OCI-LY1 (cell line): ENCODE data around the gene CRACDL.

Source experiments
- EZH2 ChIP-seq: fragments of 200-600 bp; sonication (generic), shearing (Covaris generic); IDR thresholded peaks from 2 replicates; pipeline ENCODE4 v1.8.0; 2017; ENCODE audit warnings: borderline replicate concordance, mixed run types, mild to moderate bottlenecking, antibody characterized with exemption, low read length, moderate library complexity, mixed read lengths
- TF ChIP-seq, protein P1 (sequence below): fragments of 200-600 bp; sonication (generic), shearing (Covaris generic); IDR thresholded peaks from 2 replicates; pipeline ENCODE4 v1.5.1; 2017; ENCODE audit warnings: mild to moderate bottlenecking, antibody characterized with exemption, low read length, moderate library complexity, mixed read lengths

DNA sequence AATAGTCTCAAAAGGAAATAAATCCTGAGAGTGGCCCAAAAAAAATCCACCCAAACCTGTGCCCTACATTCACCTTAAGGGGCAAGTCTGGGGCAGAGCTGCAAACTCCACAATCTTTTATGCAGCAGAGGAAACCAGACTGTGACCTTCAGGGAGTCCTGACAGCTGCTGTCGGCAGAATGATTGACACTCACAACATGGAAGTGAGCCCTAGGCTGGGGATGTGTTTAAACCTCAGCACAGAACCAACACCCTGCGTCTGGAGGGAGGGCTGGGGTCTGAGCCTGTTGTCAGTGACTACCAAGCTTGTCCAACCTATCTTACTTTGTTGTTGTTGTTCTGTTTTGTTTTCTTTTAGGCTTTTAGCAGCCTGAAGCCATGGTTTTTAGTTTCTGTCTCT, 39.6 kb downstream of the CRACDL start:
- TF ChIP-seq, protein P1, sequence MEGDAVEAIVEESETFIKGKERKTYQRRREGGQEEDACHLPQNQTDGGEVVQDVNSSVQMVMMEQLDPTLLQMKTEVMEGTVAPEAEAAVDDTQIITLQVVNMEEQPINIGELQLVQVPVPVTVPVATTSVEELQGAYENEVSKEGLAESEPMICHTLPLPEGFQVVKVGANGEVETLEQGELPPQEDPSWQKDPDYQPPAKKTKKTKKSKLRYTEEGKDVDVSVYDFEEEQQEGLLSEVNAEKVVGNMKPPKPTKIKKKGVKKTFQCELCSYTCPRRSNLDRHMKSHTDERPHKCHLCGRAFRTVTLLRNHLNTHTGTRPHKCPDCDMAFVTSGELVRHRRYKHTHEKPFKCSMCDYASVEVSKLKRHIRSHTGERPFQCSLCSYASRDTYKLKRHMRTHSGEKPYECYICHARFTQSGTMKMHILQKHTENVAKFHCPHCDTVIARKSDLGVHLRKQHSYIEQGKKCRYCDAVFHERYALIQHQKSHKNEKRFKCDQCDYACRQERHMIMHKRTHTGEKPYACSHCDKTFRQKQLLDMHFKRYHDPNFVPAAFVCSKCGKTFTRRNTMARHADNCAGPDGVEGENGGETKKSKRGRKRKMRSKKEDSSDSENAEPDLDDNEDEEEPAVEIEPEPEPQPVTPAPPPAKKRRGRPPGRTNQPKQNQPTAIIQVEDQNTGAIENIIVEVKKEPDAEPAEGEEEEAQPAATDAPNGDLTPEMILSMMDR: no peak
- TF ChIP-seq EZH2: no peak
